SK-N-SH (cell line): ENCODE data around the gene POLR1H. TPM values are rescaled to one million over a fixed set of nuclear protein-coding genes. Genes with fewer than 3 reads are reported as not detected.
A peak's percentile ranks its signal among the peaks of the same experiment; 100 is the strongest.

Experiments
- CTCF ChIA-PET: fragments of 300-600, 350-600 bp; formaldehyde crosslinking; extraction: SDS; loops from one replicate; lab custom pipeline; 2021; lab: Yijun Ruan, JAX
- POLR2A ChIA-PET: fragments of 350-600 bp; sonication (Branson Sonifier 250); formaldehyde crosslinking; extraction: SDS; loops from one replicate; lab custom pipeline; 2020; ENCODE audit warnings: antibody characterized with exemption, inconsistent platforms; lab: Yijun Ruan, JAX
- DNase-seq: peaks from one replicate; pipeline ENCODE4 v3.0.0; 2012
- H2AFZ ChIP-seq: fragments of 200-600 bp; sonication (generic); 2 replicates; pipeline ENCODE4 v1.8.1; 2016; ENCODE audit warnings: antibody characterized with exemption, mild to moderate bottlenecking, low read depth
- H3F3A ChIP-seq: fragments of 200-600 bp; sonication (generic); replicated peaks from 2 replicates; pipeline ENCODE3; 2016; ENCODE audit warnings: antibody characterized with exemption, mild to moderate bottlenecking; ENCODE audit not compliant: insufficient read depth
- H3K27ac ChIP-seq, 2 experiments: fragments of 200-500 bp in 1 of 2; fragments of 200-600 bp in 1 of 2; sonication (Bioruptor generic) in 1 of 2; sonication (generic), shearing (Covaris generic) in 1 of 2; 2 replicates each; pipeline versions ENCODE4 v1.5.1 to v1.6.1; 2014 to 2016; ENCODE audit warnings: low read depth in 2 of 2, inconsistent platforms in 1 of 2, low read length in 1 of 2, mild to moderate bottlenecking in 1 of 2, mixed read lengths in 1 of 2
- H3K27me3 ChIP-seq: fragments of 200-600 bp; sonication (generic), shearing (Covaris generic); 2 replicates; pipeline ENCODE4 v1.6.1; 2016; ENCODE audit warnings: mixed run types; ENCODE audit not compliant: insufficient read depth
- H3K36me3 ChIP-seq, 2 experiments: fragments of 200-500 bp in 1 of 2; fragments of 200-600 bp in 1 of 2; sonication (Bioruptor generic) in 1 of 2; sonication (generic) in 1 of 2; replicated peaks in 1 of 2; 2 replicates each; pipeline versions ENCODE3 to v1.5.1; 2014 to 2016; ENCODE audit warnings: low read length in 1 of 2, mild to moderate bottlenecking in 1 of 2; ENCODE audit not compliant: insufficient read depth in 2 of 2, control insufficient read depth in 1 of 2
- H3K4me1 ChIP-seq, 2 experiments: fragments of 200-500 bp in 1 of 2; fragments of 200-600 bp in 1 of 2; sonication (Bioruptor generic) in 1 of 2; sonication (generic), shearing (Covaris generic) in 1 of 2; 2 replicates each; pipeline versions ENCODE4 v1.5.1 to v1.6.1; 2014 to 2016; ENCODE audit warnings: low read depth in 1 of 2, low read length in 1 of 2, mixed run types in 1 of 2; ENCODE audit not compliant: insufficient read depth in 2 of 2, control insufficient read depth in 1 of 2
- H3K4me2 ChIP-seq: fragments of 200-600 bp; sonication (generic), shearing (Covaris generic); 2 replicates; pipeline ENCODE4 v1.6.1; 2017; ENCODE audit warnings: mixed run types
- H3K4me3 ChIP-seq, 2 experiments: fragments of 200-500 bp in 1 of 2; fragments of 200-600 bp in 1 of 2; sonication (Bioruptor generic) in 1 of 2; sonication (generic), shearing (Covaris generic) in 1 of 2; 2 replicates each; pipeline versions ENCODE4 v1.5.1 to v1.8.1; 2014 to 2016; ENCODE audit warnings: low read depth in 2 of 2, inconsistent platforms in 1 of 2, low read length in 1 of 2, mild to moderate bottlenecking in 1 of 2, mixed read lengths in 1 of 2, moderate library complexity in 1 of 2
- H3K79me2 ChIP-seq: fragments of 200-600 bp; sonication (generic); 2 replicates; pipeline ENCODE4 v1.8.1; 2017; ENCODE audit warnings: mild to moderate bottlenecking; ENCODE audit not compliant: insufficient read depth
- H3K9ac ChIP-seq: fragments of 200-600 bp; sonication (generic); 2 replicates; pipeline ENCODE4 v1.6.1; 2017; ENCODE audit warnings: mixed run types
- H3K9me2 ChIP-seq: fragments of 200-600 bp; sonication (generic); 2 replicates; pipeline ENCODE4 v1.6.1; 2017; ENCODE audit warnings: mixed run types
- H3K9me3 ChIP-seq: fragments of 200-600 bp; sonication (generic); 2 replicates; pipeline ENCODE4 v1.6.1; 2017; ENCODE audit warnings: mixed run types, mild to moderate bottlenecking, moderate library complexity
- H4K20me1 ChIP-seq: fragments of 200-600 bp; sonication (generic); 2 replicates; pipeline ENCODE4 v1.6.1; 2017; ENCODE audit warnings: mild to moderate bottlenecking, mixed run types; ENCODE audit not compliant: insufficient read depth
- FOSL2 ChIP-seq: IDR thresholded peaks from 2 replicates; pipeline ENCODE4 v1.4.0; 2012; ENCODE audit warnings: low read depth, mild to moderate bottlenecking, moderate library complexity, borderline replicate concordance
- FOXJ3 ChIP-seq: sonication (generic); formaldehyde crosslinking; IDR thresholded peaks from 2 replicates; pipeline ENCODE4 v1.5.1; 2020; ENCODE audit warnings: mild to moderate bottlenecking, missing genetic modification reagents
- FOXM1 ChIP-seq: IDR thresholded peaks from 2 replicates; pipeline ENCODE4 v1.4.0; 2012; ENCODE audit warnings: low read depth, mild to moderate bottlenecking
- GATA2 ChIP-seq: sonication (generic); formaldehyde crosslinking; IDR thresholded peaks from 2 replicates; pipeline ENCODE4 v1.5.0; 2020; ENCODE audit warnings: mild to moderate bottlenecking, missing genetic modification reagents
- MEF2A ChIP-seq: IDR thresholded peaks from 2 replicates; pipeline ENCODE4 v1.4.0; 2012; ENCODE audit warnings: low read depth, borderline replicate concordance
- MXI1 ChIP-seq: IDR thresholded peaks from 2 replicates; pipeline ENCODE4 v1.6.1; 2012; ENCODE audit warnings: mild to moderate bottlenecking, low read depth, low read length, improper control_type of control experiment
- POLR2AphosphoS5 ChIP-seq: IDR thresholded peaks from 2 replicates; pipeline ENCODE4 v1.6.1; 2012; ENCODE audit warnings: low read depth, low read length
- RAD21 ChIP-seq: IDR thresholded peaks from 2 replicates; pipeline ENCODE4 v1.6.1; 2012; ENCODE audit warnings: mild to moderate bottlenecking, low read length
- SIN3A ChIP-seq: IDR thresholded peaks from 2 replicates; pipeline ENCODE4 v1.6.1; 2012; ENCODE audit warnings: low read depth, mild to moderate bottlenecking, low read length, moderate library complexity, borderline replicate concordance
- SMC3 ChIP-seq: IDR thresholded peaks from 2 replicates; pipeline ENCODE4 v1.6.1; 2012; ENCODE audit warnings: low read depth, low read length, improper control_type of control experiment
- WGBS: methylation state at CpG from one replicate; pipeline ENCODE4 v1.1.6; 2017; ENCODE audit warnings: low lambda C conversion rate; 5-methylcytosine and 5-hydroxymethylcytosine counted together
- polyA plus RNA-seq, 3 experiments: library from polyadenylated mRNA; depleted of rRNA; stranded (reverse); fragments of >200 nt; gene quantifications; 2 replicates each; pipeline ENCODE4 v1.2.3, GENCODE V29; 2012
- TF ChIP-seq, protein P1 (sequence below): fragments of 150-350 bp; IDR thresholded peaks from 2 replicates; pipeline ENCODE4 v1.6.1; 2017; ENCODE audit warnings: antibody characterized with exemption, low read length, low read depth, borderline replicate concordance
- TF ChIP-seq, protein P2 (sequence below): fragments of 200-600 bp; sonication (generic); IDR thresholded peaks from 2 replicates; pipeline ENCODE4 v1.6.1; 2017; ENCODE audit warnings: antibody characterized with exemption, mild to moderate bottlenecking, moderate library complexity
- TF ChIP-seq, protein P3 (sequence below): IDR thresholded peaks from 2 replicates; pipeline ENCODE4; 2012
- TF ChIP-seq, protein P4 (sequence below): fragments of 150-350 bp; IDR thresholded peaks from 2 replicates; pipeline ENCODE4 v1.6.1; 2016; ENCODE audit warnings: mild to moderate bottlenecking, low read depth, low read length

POLR1H gene
- polyA plus RNA-seq, 1 of the 3 experiments (the other 2 are of a cell fraction), result 40.6 TPM

DNA sequence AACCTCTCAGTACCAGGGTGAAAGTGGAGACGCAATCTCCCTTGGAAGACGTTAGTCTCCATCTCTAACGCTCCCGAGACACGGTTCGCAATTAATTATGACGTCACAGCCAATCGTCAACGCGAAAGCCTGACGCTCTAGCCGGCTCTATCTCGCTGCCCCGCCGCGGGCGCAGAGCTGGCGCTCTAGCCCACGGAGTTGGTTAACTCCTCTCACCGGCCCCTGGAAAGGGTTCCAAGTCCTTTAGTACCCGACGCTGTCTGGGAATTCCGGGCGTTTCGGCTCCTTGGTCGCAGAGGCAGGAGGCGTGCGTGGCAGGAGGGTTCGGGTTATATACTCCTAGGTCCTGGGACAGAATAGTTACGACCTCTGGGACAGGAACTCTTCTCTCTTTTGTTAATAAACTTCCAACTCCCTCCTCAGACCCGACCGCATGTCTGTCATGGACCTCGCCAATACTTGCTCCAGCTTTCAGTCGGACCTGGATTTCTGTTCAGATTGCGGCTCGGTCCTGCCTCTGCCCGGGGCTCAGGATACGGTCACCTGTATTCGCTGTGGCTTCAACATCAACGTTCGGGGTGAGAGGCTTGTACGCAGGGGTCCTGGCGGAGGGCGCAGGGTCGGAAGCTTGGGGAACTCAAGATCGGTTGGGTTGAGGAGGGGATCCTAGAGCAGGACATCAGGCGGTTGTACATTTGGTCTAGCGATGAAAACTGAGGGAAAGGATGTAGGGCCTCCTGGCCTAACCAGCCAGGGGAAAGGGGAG, at the start of gene POLR1H (continued):
- TF ChIP-seq SIN3A, result peak; percentile 79; the same call in 1 of the 2 replicates
- no peak for TF ChIP-seq FOXM1
- no peak; the same call in 1 of the 2 replicates for TF ChIP-seq FOSL2
- no peak for TF ChIP-seq FOXJ3 (CRISPR knock-in tag)
- TF ChIP-seq, protein P1, sequence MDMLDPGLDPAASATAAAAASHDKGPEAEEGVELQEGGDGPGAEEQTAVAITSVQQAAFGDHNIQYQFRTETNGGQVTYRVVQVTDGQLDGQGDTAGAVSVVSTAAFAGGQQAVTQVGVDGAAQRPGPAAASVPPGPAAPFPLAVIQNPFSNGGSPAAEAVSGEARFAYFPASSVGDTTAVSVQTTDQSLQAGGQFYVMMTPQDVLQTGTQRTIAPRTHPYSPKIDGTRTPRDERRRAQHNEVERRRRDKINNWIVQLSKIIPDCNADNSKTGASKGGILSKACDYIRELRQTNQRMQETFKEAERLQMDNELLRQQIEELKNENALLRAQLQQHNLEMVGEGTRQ, result no peak

DNA sequence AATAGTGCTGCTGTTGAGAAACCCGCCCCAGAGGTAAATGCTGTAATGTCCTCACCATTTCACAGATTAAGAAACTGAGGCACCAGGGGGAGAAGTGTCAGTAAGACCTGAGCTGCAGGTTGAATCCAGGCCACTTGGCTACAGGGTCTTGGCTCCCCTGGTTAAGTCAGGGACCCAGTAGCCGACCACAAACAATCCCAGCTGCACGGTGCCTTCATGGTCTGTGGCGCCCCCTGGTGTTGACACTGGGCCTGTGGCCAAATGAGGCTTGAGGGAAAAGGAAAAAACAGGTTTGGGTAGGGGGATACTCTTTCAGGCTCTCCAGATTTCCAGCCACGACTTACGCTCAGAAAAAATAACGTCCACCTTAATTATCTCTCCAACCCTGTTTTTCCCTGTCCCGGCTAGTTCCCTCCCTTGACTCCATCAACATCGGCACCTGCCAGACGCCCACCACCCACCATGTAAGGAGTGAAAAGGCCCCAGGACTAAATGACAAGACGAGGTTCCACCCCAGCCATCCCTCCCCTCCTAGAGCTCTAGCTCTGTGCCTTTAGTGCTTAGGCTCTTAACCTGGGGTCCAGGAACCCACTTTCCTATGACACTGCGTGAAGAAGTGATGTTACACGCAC, 47.7 kb upstream of the POLR1H start:
- POLR2A ChIA-PET, result no interaction called here
- peaks cover 4% of the 10 kb centered on the region; the same call in 1 of the 2 replicates for H4K20me1 ChIP-seq
- WGBS, result 52% methylated on average over 13 of the region's 13 CpGs
- H3K36me3 ChIP-seq, result no peaks in the 10 kb centered on the region
- no peaks in the 10 kb centered on the region for H3F3A ChIP-seq
- no peak overlapping the region for H3K4me3 ChIP-seq
- H3K9ac ChIP-seq, result no peak overlapping the region
- no peak overlapping the region for H2AFZ ChIP-seq
- no peak overlapping the region for H3K27ac ChIP-seq
- no peaks in the 10 kb centered on the region for H3K27me3 ChIP-seq
- no peaks in the 10 kb centered on the region for H3K9me2 ChIP-seq
- H3K4me1 ChIP-seq, result no peaks in the 10 kb centered on the region
- CTCF ChIA-PET, result interaction anchor here (0.6 to 3.2 kb wide), 24 partner anchors 10 to 1165 kb away, joined by 3 to 67 read pairs (median 4); no protein-coding TSS in a partner anchor
- no peak overlapping the region for H3K4me2 ChIP-seq
- TF ChIP-seq SMC3 (peak; percentile 91), RAD21 (peak; percentile 83), MEF2A (no peak)
- TF ChIP-seq, protein P2, sequence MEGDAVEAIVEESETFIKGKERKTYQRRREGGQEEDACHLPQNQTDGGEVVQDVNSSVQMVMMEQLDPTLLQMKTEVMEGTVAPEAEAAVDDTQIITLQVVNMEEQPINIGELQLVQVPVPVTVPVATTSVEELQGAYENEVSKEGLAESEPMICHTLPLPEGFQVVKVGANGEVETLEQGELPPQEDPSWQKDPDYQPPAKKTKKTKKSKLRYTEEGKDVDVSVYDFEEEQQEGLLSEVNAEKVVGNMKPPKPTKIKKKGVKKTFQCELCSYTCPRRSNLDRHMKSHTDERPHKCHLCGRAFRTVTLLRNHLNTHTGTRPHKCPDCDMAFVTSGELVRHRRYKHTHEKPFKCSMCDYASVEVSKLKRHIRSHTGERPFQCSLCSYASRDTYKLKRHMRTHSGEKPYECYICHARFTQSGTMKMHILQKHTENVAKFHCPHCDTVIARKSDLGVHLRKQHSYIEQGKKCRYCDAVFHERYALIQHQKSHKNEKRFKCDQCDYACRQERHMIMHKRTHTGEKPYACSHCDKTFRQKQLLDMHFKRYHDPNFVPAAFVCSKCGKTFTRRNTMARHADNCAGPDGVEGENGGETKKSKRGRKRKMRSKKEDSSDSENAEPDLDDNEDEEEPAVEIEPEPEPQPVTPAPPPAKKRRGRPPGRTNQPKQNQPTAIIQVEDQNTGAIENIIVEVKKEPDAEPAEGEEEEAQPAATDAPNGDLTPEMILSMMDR, result peak; percentile 66
- no peaks in the 10 kb centered on the region for H3K79me2 ChIP-seq
- DNase-seq, result peak; percentile 64
- H3K9me3 ChIP-seq, result no peaks in the 10 kb centered on the region

DNA sequence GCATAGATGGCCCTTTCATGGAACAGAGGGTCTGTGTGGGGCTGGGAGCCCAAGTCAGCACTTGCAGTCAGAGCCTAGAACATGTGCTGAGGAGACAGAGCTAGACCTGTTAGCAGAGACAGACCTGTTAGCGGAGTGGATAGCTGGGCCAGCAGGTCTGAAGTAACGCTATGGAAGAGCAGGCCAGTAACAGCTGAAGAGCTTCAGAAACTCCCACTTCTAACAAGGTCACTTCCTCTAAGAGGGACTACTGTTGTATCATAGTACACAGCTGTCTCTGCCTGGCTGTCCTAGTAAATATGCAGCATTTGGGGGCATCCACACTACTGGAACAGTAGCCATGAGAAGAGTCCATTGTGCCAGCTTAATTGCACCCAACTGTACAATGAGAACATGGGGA, 41.2 kb upstream of the POLR1H start:
- H3K4me2 ChIP-seq, result no peak overlapping the region
- no peaks in the 10 kb centered on the region for H3K27me3 ChIP-seq
- H3K9ac ChIP-seq, result no peak overlapping the region
- H3K27ac ChIP-seq, result no peak overlapping the region
- H3K4me3 ChIP-seq, result no peak overlapping the region
- 83% methylated on average over 1 of the region's 2 CpGs for WGBS
- POLR2A ChIA-PET, result no interaction called here
- H3K9me2 ChIP-seq, result no peaks in the 10 kb centered on the region
- DNase-seq, result no peak
- H3K79me2 ChIP-seq, result no peaks in the 10 kb centered on the region
- no peaks in the 10 kb centered on the region for H4K20me1 ChIP-seq
- peaks cover 0 to 5% of the 10 kb centered on the region in 2 experiments for H3K36me3 ChIP-seq
- H3K9me3 ChIP-seq, result no peaks in the 10 kb centered on the region
- H3F3A ChIP-seq, result no peaks in the 10 kb centered on the region
- H3K4me1 ChIP-seq, result no peaks in the 10 kb centered on the region
- CTCF ChIA-PET, result interaction anchor here (0.6 to 1.9 kb wide), 2 partner anchors 31 to 172 kb away, joined by 3 to 7 read pairs; no protein-coding TSS in a partner anchor
- H2AFZ ChIP-seq, result no peak overlapping the region
- TF ChIP-seq, protein P3, sequence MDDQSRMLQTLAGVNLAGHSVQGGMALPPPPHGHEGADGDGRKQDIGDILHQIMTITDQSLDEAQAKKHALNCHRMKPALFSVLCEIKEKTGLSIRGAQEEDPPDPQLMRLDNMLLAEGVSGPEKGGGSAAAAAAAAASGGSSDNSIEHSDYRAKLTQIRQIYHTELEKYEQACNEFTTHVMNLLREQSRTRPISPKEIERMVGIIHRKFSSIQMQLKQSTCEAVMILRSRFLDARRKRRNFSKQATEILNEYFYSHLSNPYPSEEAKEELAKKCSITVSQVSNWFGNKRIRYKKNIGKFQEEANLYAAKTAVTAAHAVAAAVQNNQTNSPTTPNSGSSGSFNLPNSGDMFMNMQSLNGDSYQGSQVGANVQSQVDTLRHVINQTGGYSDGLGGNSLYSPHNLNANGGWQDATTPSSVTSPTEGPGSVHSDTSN, result no peak
- TF ChIP-seq POLR2AphosphoS5 (no peak), GATA2 (no peak), MXI1 (no peak), FOSL2 (no peak)
- TF ChIP-seq, protein P4, sequence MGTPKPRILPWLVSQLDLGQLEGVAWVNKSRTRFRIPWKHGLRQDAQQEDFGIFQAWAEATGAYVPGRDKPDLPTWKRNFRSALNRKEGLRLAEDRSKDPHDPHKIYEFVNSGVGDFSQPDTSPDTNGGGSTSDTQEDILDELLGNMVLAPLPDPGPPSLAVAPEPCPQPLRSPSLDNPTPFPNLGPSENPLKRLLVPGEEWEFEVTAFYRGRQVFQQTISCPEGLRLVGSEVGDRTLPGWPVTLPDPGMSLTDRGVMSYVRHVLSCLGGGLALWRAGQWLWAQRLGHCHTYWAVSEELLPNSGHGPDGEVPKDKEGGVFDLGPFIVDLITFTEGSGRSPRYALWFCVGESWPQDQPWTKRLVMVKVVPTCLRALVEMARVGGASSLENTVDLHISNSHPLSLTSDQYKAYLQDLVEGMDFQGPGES, result no peak
